HFFc6 (cell line): ENCODE data around the gene SMC5. TPM values are rescaled to one million over a fixed set of nuclear protein-coding genes. Genes with fewer than 3 reads are reported as not detected.
"Not testable (repeated sequence)": the region's sequence is repeated elsewhere in the genome, so short reads cannot be mapped to it uniquely, and the experiment has no call there.

Experiments
- DNase-seq: peaks from one replicate; pipeline ENCODE4 v3.0.0-alpha.2; 2018
- H3K27ac Mint-ChIP-seq: 2 replicates; pipeline ENCODE4 v1.8.0; 2020; ENCODE audit warnings: mild to moderate bottlenecking, mixed read lengths
- H3K27me3 Mint-ChIP-seq: 2 replicates; pipeline ENCODE4 v1.8.0; 2021; ENCODE audit warnings: mild to moderate bottlenecking, moderate library complexity, mixed read lengths; ENCODE audit not compliant: insufficient read depth
- H3K36me3 Mint-ChIP-seq: 2 replicates; pipeline ENCODE4 v1.8.0; 2021; ENCODE audit warnings: low read depth, mixed read lengths
- H3K4me1 Mint-ChIP-seq: 2 replicates; pipeline ENCODE4 v1.8.0; 2020; ENCODE audit warnings: low read depth, mixed read lengths
- H3K4me3 Mint-ChIP-seq: 2 replicates; pipeline ENCODE4 v1.8.0; 2020; ENCODE audit warnings: mild to moderate bottlenecking, moderate library complexity, mixed read lengths
- H3K9me3 Mint-ChIP-seq: 2 replicates; pipeline ENCODE4 v1.8.0; 2020; ENCODE audit warnings: mild to moderate bottlenecking, mixed read lengths
- CTCF ChIP-seq: fragments of 200-600 bp; sonication (generic); IDR thresholded peaks from 2 replicates; pipeline ENCODE4 v1.5.0; 2021; ENCODE audit warnings: antibody characterized with exemption, mild to moderate bottlenecking
- total RNA-seq, 6 experiments: library from RNA; stranded (reverse); fragmentation: NEBNext Ultra II Directional; extraction: Animal tissue kit (Norgen Biotek cat#: 25700); gene quantifications; 2 replicates in 1 of 6; 3 replicates in 5 of 6; pipeline ENCODE4 v1.2.3, GENCODE V29; 2021

SMC5 gene
- total RNA-seq, 6 experiments from 2014 or later: 16.4 to 20.3 (median 19.2) TPM

GRCh38 chr9:70228118-70228517 is 30.7 kb upstream of the SMC5 start:
- Mint-ChIP-seq H3K36me3 (no peaks in the 10 kb centered on the region), H3K27ac (no peak overlapping the region), H3K9me3 (no peaks in the 10 kb centered on the region), H3K4me1 (peaks cover 23% of the 10 kb centered on the region), H3K27me3 (no peaks in the 10 kb centered on the region), H3K4me3 (no peak overlapping the region)
- TF ChIP-seq CTCF: no peak
- DNase-seq: no peak

- Mint-ChIP-seq H3K27ac (peak overlapping the region; percentile 0; the same call in 1 of the 2 replicates), H3K4me1 (peaks cover 23% of the 10 kb centered on the region)
- TF ChIP-seq CTCF: no peak
Observed at GRCh38 chr9:70228611-70229010, 30.2 kb upstream of the SMC5 start.

GRCh38 chr9:70229026-70229425 is 29.8 kb upstream of the SMC5 start:
- no peak for TF ChIP-seq CTCF
- no peaks in the 10 kb centered on the region for H3K9me3 Mint-ChIP-seq
- H3K27me3 Mint-ChIP-seq: no peaks in the 10 kb centered on the region
- no peaks in the 10 kb centered on the region for H3K36me3 Mint-ChIP-seq
- peak overlapping the region; percentile 0; the same call in 1 of the 2 replicates for H3K27ac Mint-ChIP-seq
- DNase-seq: no peak
- no peak overlapping the region for H3K4me3 Mint-ChIP-seq
- H3K4me1 Mint-ChIP-seq: peaks cover 23% of the 10 kb centered on the region

More at GRCh38 chr9:70228611-70229010, 30.2 kb upstream of the SMC5 start:
- no peaks in the 10 kb centered on the region for H3K36me3 Mint-ChIP-seq
- H3K27me3 Mint-ChIP-seq: no peaks in the 10 kb centered on the region
- H3K9me3 Mint-ChIP-seq: no peaks in the 10 kb centered on the region
- H3K4me3 Mint-ChIP-seq: no peak overlapping the region
- DNase-seq: no peak

- H3K9me3 Mint-ChIP-seq: no peaks in the 10 kb centered on the region
- no peaks in the 10 kb centered on the region for H3K27me3 Mint-ChIP-seq
- TF ChIP-seq CTCF: peak; percentile 79
- H3K27ac Mint-ChIP-seq: peak overlapping the region; percentile 42; the same call in 1 of the 2 replicates
- peak; percentile 55 for DNase-seq
- peaks cover 23% of the 10 kb centered on the region for H3K4me1 Mint-ChIP-seq
- H3K36me3 Mint-ChIP-seq: no peaks in the 10 kb centered on the region
- H3K4me3 Mint-ChIP-seq: no peak overlapping the region
Observed at GRCh38 chr9:70229579-70229978, 29.2 kb upstream of the SMC5 start.

- Mint-ChIP-seq H3K4me3 (no peak overlapping the region), H3K9me3 (no peaks in the 10 kb centered on the region), H3K27ac (no peak overlapping the region), H3K36me3 (peaks cover 7% of the 10 kb centered on the region; the same call in 1 of the 2 replicates), H3K27me3 (no peaks in the 10 kb centered on the region), H3K4me1 (peaks cover 23% of the 10 kb centered on the region)
- TF ChIP-seq CTCF: no peak
- DNase-seq: no peak
Observed at GRCh38 chr9:70232476-70232875, 26.3 kb upstream of the SMC5 start.

GRCh38 chr9:70234208-70234607 is 24.6 kb upstream of the SMC5 start:
- not testable (repeated sequence) for H3K27me3 Mint-ChIP-seq, H3K9me3 Mint-ChIP-seq, H3K27ac Mint-ChIP-seq, H3K36me3 Mint-ChIP-seq, H3K4me3 Mint-ChIP-seq, DNase-seq
- H3K4me1 Mint-ChIP-seq: peaks cover 16% of the 10 kb centered on the region

GRCh38 chr9:70245952-70246351 is 12.8 kb upstream of the SMC5 start:
- H3K4me1 Mint-ChIP-seq, H3K27ac Mint-ChIP-seq, H3K9me3 Mint-ChIP-seq, DNase-seq, H3K4me3 Mint-ChIP-seq, H3K36me3 Mint-ChIP-seq, H3K27me3 Mint-ChIP-seq: not testable (repeated sequence)
